H9 (cell line): Measurements from ENCODE around the gene MB21D2. TPM values are rescaled to one million over a fixed set of nuclear protein-coding genes. Genes with fewer than 3 reads are reported as not detected.
A peak's percentile ranks its signal among the peaks of the same experiment; 100 is the strongest.

Source experiments
- DNase-seq: peaks from one replicate; pipeline ENCODE4 v3.0.0-alpha.2; 2017
- H2AFZ ChIP-seq: one replicate; pipeline ENCODE4 v1.6.1; 2013; ENCODE audit warnings: mild to moderate bottlenecking, low read length, control low read depth, moderate library complexity
- H2AK5ac ChIP-seq: 2 replicates; pipeline ENCODE4 v1.6.1; 2013; ENCODE audit warnings: low read length, control low read depth, mixed read lengths; ENCODE audit not compliant: insufficient read length
- H2BK120ac ChIP-seq: one replicate; pipeline ENCODE4 v1.6.1; 2013; ENCODE audit warnings: low read depth, mild to moderate bottlenecking, low read length, control low read depth, inconsistent platforms; ENCODE audit not compliant: poor library complexity, severe bottlenecking
- H2BK12ac ChIP-seq: 2 replicates; pipeline ENCODE4 v1.6.1; 2013; ENCODE audit warnings: low read length, control low read depth, mixed read lengths, low read depth; ENCODE audit not compliant: insufficient read length
- H2BK15ac ChIP-seq: 2 replicates; pipeline ENCODE4 v1.6.1; 2013; ENCODE audit warnings: low read depth, low read length, control low read depth
- H2BK20ac ChIP-seq: one replicate; pipeline ENCODE4 v1.6.1; 2013; ENCODE audit warnings: low read depth, mild to moderate bottlenecking, low read length, control low read depth, inconsistent platforms; ENCODE audit not compliant: poor library complexity, severe bottlenecking
- H2BK5ac ChIP-seq: 2 replicates; pipeline ENCODE4 v1.6.1; 2013; ENCODE audit warnings: low read length, control low read depth, mixed read lengths; ENCODE audit not compliant: insufficient read length
- H3K14ac ChIP-seq: 2 replicates; pipeline ENCODE4 v1.6.1; 2013; ENCODE audit warnings: low read length, control low read depth; ENCODE audit not compliant: insufficient read depth
- H3K18ac ChIP-seq: 2 replicates; pipeline ENCODE4 v1.6.1; 2013; ENCODE audit warnings: low read depth, mild to moderate bottlenecking, mixed read lengths, low read length, control low read depth; ENCODE audit not compliant: insufficient read length
- H3K23ac ChIP-seq: 2 replicates; pipeline ENCODE4 v1.6.1; 2013; ENCODE audit warnings: low read length, control low read depth, mixed read lengths, low read depth; ENCODE audit not compliant: insufficient read length
- H3K23me2 ChIP-seq: 2 replicates; pipeline ENCODE4 v1.6.1; 2013; ENCODE audit warnings: low read depth, mild to moderate bottlenecking, mixed read lengths, low read length, control low read depth; ENCODE audit not compliant: insufficient read length, poor library complexity, severe bottlenecking
- H3K27ac ChIP-seq: 2 replicates; pipeline ENCODE4 v1.5.1; 2013; ENCODE audit warnings: low read length, control low read depth, mixed read lengths, low read depth; ENCODE audit not compliant: insufficient read length
- H3K27me3 ChIP-seq: 2 replicates; pipeline ENCODE4 v1.6.1; 2013; ENCODE audit warnings: low read length, control low read depth, inconsistent platforms; ENCODE audit not compliant: insufficient read depth
- H3K4ac ChIP-seq: 2 replicates; pipeline ENCODE4 v1.6.1; 2013; ENCODE audit warnings: low read depth, mild to moderate bottlenecking, control low read depth, inconsistent platforms, low read length, moderate library complexity
- H3K4me1 ChIP-seq: 2 replicates; pipeline ENCODE4 v1.6.1; 2013; ENCODE audit warnings: low read length, control low read depth, inconsistent platforms; ENCODE audit not compliant: insufficient read depth
- H3K4me2 ChIP-seq: 2 replicates; pipeline ENCODE4 v1.6.1; 2013; ENCODE audit warnings: low read length, control low read depth, mixed read lengths; ENCODE audit not compliant: insufficient read length, insufficient read depth
- H3K56ac ChIP-seq: 2 replicates; pipeline ENCODE4 v1.6.1; 2013; ENCODE audit warnings: low read depth, mild to moderate bottlenecking, mixed read lengths, low read length, control low read depth; ENCODE audit not compliant: insufficient read length
- H3K79me1 ChIP-seq: 2 replicates; pipeline ENCODE4 v1.6.1; 2013; ENCODE audit warnings: low read depth, mild to moderate bottlenecking, moderate library complexity, low read length, control low read depth, inconsistent platforms; ENCODE audit not compliant: insufficient read depth, poor library complexity, severe bottlenecking
- H3K79me2 ChIP-seq: 2 replicates; pipeline ENCODE4 v1.6.1; 2013; ENCODE audit warnings: low read length, control low read depth, inconsistent platforms; ENCODE audit not compliant: insufficient read depth
- H3K9ac ChIP-seq: 2 replicates; pipeline ENCODE4 v1.6.1; 2013; ENCODE audit warnings: low read length, control low read depth, mixed read lengths; ENCODE audit not compliant: insufficient read length; ENCODE audit errors: extremely low read depth
- H3K9me3 ChIP-seq: one replicate; pipeline ENCODE4 v1.6.1; 2013; ENCODE audit warnings: low read depth, low read length, inconsistent platforms; ENCODE audit not compliant: control insufficient read depth
- H3T11ph ChIP-seq: one replicate; pipeline ENCODE4 v1.6.1; 2013; ENCODE audit warnings: mild to moderate bottlenecking, low read length, control low read depth, inconsistent platforms
- H4K20me1 ChIP-seq: one replicate; pipeline ENCODE4 v1.6.1; 2013; ENCODE audit not compliant: control insufficient read depth, insufficient read length, insufficient read depth
- H4K5ac ChIP-seq: 2 replicates; pipeline ENCODE4 v1.6.1; 2013; ENCODE audit warnings: low read depth, mild to moderate bottlenecking, mixed read lengths, low read length, control low read depth; ENCODE audit not compliant: insufficient read length
- H4K8ac ChIP-seq: replicated peaks from 2 replicates; pipeline ENCODE4 v1.6.1; 2013; ENCODE audit warnings: low read length, control low read depth, mixed read lengths, low read depth; ENCODE audit not compliant: insufficient read length
- H4K91ac ChIP-seq: 2 replicates; pipeline ENCODE4 v1.6.1; 2013; ENCODE audit warnings: low read depth, mild to moderate bottlenecking, moderate library complexity, mixed read lengths, low read length, control low read depth; ENCODE audit not compliant: insufficient read length
- H3K27ac Mint-ChIP-seq, 3 experiments: 2 replicates in 2 of 3; 3 replicates in 1 of 3; pipeline ENCODE4 v1.8.0; 2020 to 2021; ENCODE audit warnings: mixed read lengths in 3 of 3, mild to moderate bottlenecking in 1 of 3, moderate library complexity in 1 of 3
- H3K27me3 Mint-ChIP-seq: 2 replicates; pipeline ENCODE4 v1.8.0; 2021; ENCODE audit warnings: low read depth, mild to moderate bottlenecking, moderate library complexity, mixed read lengths
- H3K36me3 Mint-ChIP-seq, 3 experiments: 2 replicates in 2 of 3; 3 replicates in 1 of 3; pipeline ENCODE4 v1.8.0; 2020 to 2021; ENCODE audit warnings: low read depth in 3 of 3, mixed read lengths in 3 of 3; ENCODE audit not compliant: insufficient read depth in 1 of 3
- H3K4me1 Mint-ChIP-seq, 2 experiments: 2 replicates each; pipeline ENCODE4 v1.8.0; 2020; ENCODE audit warnings: mixed read lengths in 2 of 2
- H3K4me3 Mint-ChIP-seq, 2 experiments: 2 replicates in 1 of 2; 3 replicates in 1 of 2; pipeline ENCODE4 v1.8.0; 2020 to 2021; ENCODE audit warnings: mild to moderate bottlenecking in 2 of 2, mixed read lengths in 2 of 2, moderate library complexity in 1 of 2
- H3K9me3 Mint-ChIP-seq, 2 experiments: 2 replicates in 1 of 2; 3 replicates in 1 of 2; pipeline ENCODE4 v1.8.0; 2020; ENCODE audit warnings: mild to moderate bottlenecking in 2 of 2, mixed read lengths in 2 of 2, moderate library complexity in 1 of 2
- CTCF ChIP-seq: fragments of 200-600 bp; sonication (generic); conservative IDR thresholded peaks from 3 replicates; pipeline ENCODE4 v1.8.0; 2021; ENCODE audit warnings: antibody characterized with exemption, mild to moderate bottlenecking
- WGBS: extraction: QIAGEN DNeasy Blood & Tissue Kit; methylation state at CpG from one replicate; pipeline ENCODE4 v1.1.7; 2013; ENCODE audit warnings: missing lambda C conversion rate, low lambda C conversion rate, mixed read lengths; ENCODE audit not compliant: insufficient read length; ENCODE audit errors: extremely low coverage; 5-methylcytosine and 5-hydroxymethylcytosine counted together
- total RNA-seq: library from RNA; stranded (reverse); gene quantifications from 2 replicates; pipeline ENCODE4 v1.2.1, GENCODE V29; 2021

The MB21D2 gene
- total RNA-seq, 1 experiment from 2014 or later, result 19.1 TPM

GRCh38 chr3:192918275-192918588 lies 576 bp upstream of the MB21D2 start:
- DNase-seq, result no peak
- no peak overlapping the region for H3K56ac ChIP-seq
- H3K4me2 ChIP-seq, result peak overlapping the region; percentile 100
- H2AFZ ChIP-seq, result no peak overlapping the region
- H2BK5ac ChIP-seq, result no peak overlapping the region
- H2BK120ac ChIP-seq, result no peak overlapping the region
- H3K4ac ChIP-seq, result no peak overlapping the region
- H3K9ac ChIP-seq, result peak overlapping the region; percentile 66
- no peaks in the 10 kb centered on the region for H3K27me3 ChIP-seq
- no peaks in the 10 kb centered on the region for H3K9me3 ChIP-seq
- H2BK12ac ChIP-seq, result no peak overlapping the region
- H3K4me1 ChIP-seq, result peaks cover 22% of the 10 kb centered on the region
- H3K23ac ChIP-seq, result no peak overlapping the region
- Mint-ChIP-seq H3K27ac (peak overlapping the region; percentile 93 to 100 (median 95); a peak in 6 of 7 replicates), H3K36me3 (no peaks in the 10 kb centered on the region; a peak in 1 of 7 replicates), H3K4me3 (peak overlapping the region; percentile 94 to 98), H3K27me3 (peaks cover 13% of the 10 kb centered on the region), H3K9me3 (no peaks in the 10 kb centered on the region), H3K4me1 (peaks cover 61 to 69% of the 10 kb centered on the region in 2 experiments)
- H4K8ac ChIP-seq, result no peak overlapping the region
- H3K79me1 ChIP-seq, result peaks cover 3% of the 10 kb centered on the region
- no peak overlapping the region for H3K18ac ChIP-seq
- H3K14ac ChIP-seq, result peak overlapping the region; percentile 86
- H3K27ac ChIP-seq, result no peak overlapping the region
- no peak overlapping the region for H3T11ph ChIP-seq
- peaks cover 15% of the 10 kb centered on the region; the same call in 1 of the 2 replicates for H3K79me2 ChIP-seq
- no peak overlapping the region for H4K5ac ChIP-seq
- no CpG with 5 or more reads among the region's 13 CpGs for WGBS
- TF ChIP-seq CTCF, result no peak
- no peak overlapping the region for H2BK15ac ChIP-seq
- peaks cover 22% of the 10 kb centered on the region for H3K23me2 ChIP-seq
- H2AK5ac ChIP-seq, result no peak overlapping the region
- H4K91ac ChIP-seq, result no peak overlapping the region
- no peak overlapping the region for H2BK20ac ChIP-seq
- H4K20me1 ChIP-seq, result no peaks in the 10 kb centered on the region
